SK-N-SH treated with all-trans-retinoic acid at 6 μM for 48 hours (cell line): ENCODE results near the gene IFT80.

ENCODE experiments used
- ATAC-seq: fragments of 200-7000 bp; cut with Tn5 transposase; 3 replicates; pipeline ENCODE4 v1.9.1; 2020; ENCODE audit warnings: mild to moderate bottlenecking, moderate library complexity
- ARNTL ChIP-seq: fragments of 450-650 bp; formaldehyde crosslinking; IDR thresholded peaks from 2 replicates; pipeline ENCODE4 v1.5.0; 2020; ENCODE audit warnings: low read depth, mild to moderate bottlenecking, moderate library complexity, borderline replicate concordance
- BACH2 ChIP-seq: fragments of 250-450 bp; sonication (Bioruptor Pico); IDR thresholded peaks from 2 replicates; pipeline ENCODE4 v1.9.0; 2021; ENCODE audit warnings: mild to moderate bottlenecking, borderline replicate concordance
- CREB5 ChIP-seq: fragments of 250-450 bp; sonication (Bioruptor Pico); IDR thresholded peaks from 2 replicates; pipeline ENCODE4 v1.5.1; 2020; ENCODE audit warnings: low read depth, mild to moderate bottlenecking, moderate library complexity
- CSDC2 ChIP-seq: fragments of 250-450 bp; sonication (Bioruptor Pico); IDR thresholded peaks from 2 replicates; pipeline ENCODE4 v1.5.0; 2020; ENCODE audit warnings: mild to moderate bottlenecking, moderate library complexity
- CSRNP3 ChIP-seq: fragments of 250-450 bp; sonication (Bioruptor Pico); IDR thresholded peaks from 2 replicates; pipeline ENCODE4 v1.5.1; 2021; ENCODE audit warnings: mild to moderate bottlenecking, moderate library complexity
- ESRRG ChIP-seq: fragments of 250-450 bp; sonication (Bioruptor Pico); IDR thresholded peaks from 2 replicates; pipeline ENCODE4 v1.6.1; 2021; ENCODE audit warnings: mild to moderate bottlenecking
- ISL1 ChIP-seq: fragments of 250-450 bp; sonication (Bioruptor Pico); IDR thresholded peaks from 2 replicates; pipeline ENCODE4 v2.1.2; 2022; ENCODE audit warnings: mild to moderate bottlenecking, moderate library complexity
- OSR1 ChIP-seq: fragments of 250-450 bp; sonication (Bioruptor Pico); IDR thresholded peaks from 2 replicates; pipeline ENCODE4 v1.8.0; 2022; ENCODE audit warnings: moderate library complexity, mild to moderate bottlenecking, inconsistent platforms
- POU6F1 ChIP-seq: fragments of 250-450 bp; sonication (Bioruptor Pico); IDR thresholded peaks from 2 replicates; pipeline ENCODE4 v1.8.0; 2021; ENCODE audit warnings: low read depth, mild to moderate bottlenecking, moderate library complexity, borderline replicate concordance
- PPARA ChIP-seq: fragments of 250-450 bp; sonication (Bioruptor Pico); IDR thresholded peaks from 2 replicates; pipeline ENCODE4 v1.5.0; 2020; ENCODE audit warnings: mild to moderate bottlenecking, borderline replicate concordance
- RARB ChIP-seq: fragments of 250-450 bp; sonication (Bioruptor Pico); IDR thresholded peaks from 2 replicates; pipeline ENCODE4 v1.8.0; 2021; ENCODE audit warnings: mild to moderate bottlenecking, moderate library complexity
- SNAI2 ChIP-seq: fragments of 250-450 bp; sonication (Bioruptor Pico); IDR thresholded peaks from 2 replicates; pipeline ENCODE4 v1.5.0; 2020; ENCODE audit warnings: mild to moderate bottlenecking, moderate library complexity
- TCF4 ChIP-seq: fragments of 250-450 bp; sonication (Bioruptor Pico); IDR thresholded peaks from 2 replicates; pipeline ENCODE4 v1.8.0; 2021; ENCODE audit warnings: mild to moderate bottlenecking, moderate library complexity, borderline replicate concordance
- TOX ChIP-seq: fragments of 250-450 bp; sonication (Bioruptor Pico); IDR thresholded peaks from 2 replicates; pipeline ENCODE4 v1.8.0; 2021; ENCODE audit warnings: mild to moderate bottlenecking, moderate library complexity, borderline replicate concordance
- TSHZ2 ChIP-seq: fragments of 250-450 bp; sonication (Bioruptor Pico); IDR thresholded peaks from 2 replicates; pipeline ENCODE4 v1.5.0; 2020; ENCODE audit warnings: mild to moderate bottlenecking, moderate library complexity
- ZC3H10 ChIP-seq: fragments of 250-450 bp; sonication (Bioruptor Pico); IDR thresholded peaks from 2 replicates; pipeline ENCODE4 v1.5.1; 2021; ENCODE audit warnings: mild to moderate bottlenecking, moderate library complexity
- ZFP3 ChIP-seq: fragments of 250-450 bp; sonication (Bioruptor Pico); IDR thresholded peaks from 2 replicates; pipeline ENCODE4 v1.5.0; 2020; ENCODE audit warnings: mild to moderate bottlenecking, moderate library complexity
- ZFP30 ChIP-seq: fragments of 450-650 bp; formaldehyde crosslinking; IDR thresholded peaks from 2 replicates; pipeline ENCODE4 v1.5.0; 2022; ENCODE audit warnings: mild to moderate bottlenecking, moderate library complexity
- ZNF565 ChIP-seq: fragments of 450-650 bp; formaldehyde crosslinking; conservative IDR thresholded peaks from 2 replicates; pipeline ENCODE4 v1.5.0; 2020; ENCODE audit warnings: low read depth, mild to moderate bottlenecking, moderate library complexity
- ZNF70 ChIP-seq: fragments of 450-650 bp; formaldehyde crosslinking; IDR thresholded peaks from 2 replicates; pipeline ENCODE4 v1.5.0; 2020; ENCODE audit warnings: mild to moderate bottlenecking, moderate library complexity
- ZNF8 ChIP-seq: fragments of 450-650 bp; formaldehyde crosslinking; IDR thresholded peaks from 2 replicates; pipeline ENCODE4 v1.5.0; 2020; ENCODE audit warnings: mild to moderate bottlenecking, moderate library complexity

Gene IFT80

GRCh38 chr3:160257606-160258005 lies 141.4 kb downstream of the IFT80 start:
- TF ChIP-seq CREB5 (CRISPR knock-in tag) (no peak), CSDC2 (CRISPR knock-in tag) (no peak), TCF4 (CRISPR knock-in tag) (no peak), ESRRG (CRISPR knock-in tag) (no peak), CSRNP3 (CRISPR knock-in tag) (no peak), ZNF8 (CRISPR knock-in tag) (no peak), PPARA (CRISPR knock-in tag) (no peak)
- TF ChIP-seq, all 23 proteins: peak for 0
- ATAC-seq = no peak

GRCh38 chr3:160253298-160253697 lies 145.7 kb downstream of the IFT80 start:
- no peak for ATAC-seq

GRCh38 chr3:160247766-160248165 lies 151.3 kb downstream of the IFT80 start:
- no peak for ATAC-seq

More at GRCh38 chr3:160253298-160253697, 145.7 kb downstream of the IFT80 start:
- TF ChIP-seq ZNF565 (no peak), ZNF70 (CRISPR knock-in tag) (no peak), OSR1 (CRISPR knock-in tag) (no peak), TSHZ2 (CRISPR knock-in tag) (no peak), TOX (CRISPR knock-in tag) (no peak), ARNTL (CRISPR knock-in tag) (no peak), CREB5 (CRISPR knock-in tag) (no peak), ISL1 (no peak), CSDC2 (CRISPR knock-in tag) (no peak), ZFP30 (CRISPR knock-in tag) (no peak)

GRCh38 chr3:160245261-160245800 lies 153.7 kb downstream of the IFT80 start:
- no peak for ATAC-seq
- TF ChIP-seq ESRRG (CRISPR knock-in tag) (no peak), ISL1 (no peak), RARB (CRISPR knock-in tag) (no peak), CSRNP3 (CRISPR knock-in tag) (no peak), CREB5 (CRISPR knock-in tag) (no peak), POU6F1 (no peak), ZNF565 (no peak), ZFP30 (CRISPR knock-in tag) (no peak), PPARA (CRISPR knock-in tag) (no peak), TOX (CRISPR knock-in tag) (no peak), SNAI2 (no peak), ZC3H10 (no peak), ZNF70 (CRISPR knock-in tag) (no peak), ZNF8 (CRISPR knock-in tag) (no peak)

More at GRCh38 chr3:160247766-160248165, 151.3 kb downstream of the IFT80 start:
- TF ChIP-seq ESRRG (CRISPR knock-in tag) = no peak
- no peak for TF ChIP-seq OSR1 (CRISPR knock-in tag)
- no peak for TF ChIP-seq ARNTL (CRISPR knock-in tag)
- TF ChIP-seq ZFP30 (CRISPR knock-in tag) = no peak
- TF ChIP-seq ZFP3 = no peak
- no peak for TF ChIP-seq ZNF8 (CRISPR knock-in tag)
- no peak for TF ChIP-seq ZNF565
- no peak for TF ChIP-seq BACH2
- no peak for TF ChIP-seq RARB (CRISPR knock-in tag)
